OCI-LY1 (cell line): ENCODE data around the gene TAF3.

ENCODE experiments used
- H2AFZ ChIP-seq: fragments of 200-600 bp; sonication (generic), shearing (Covaris generic); 2 replicates; pipeline ENCODE4 v1.6.0; 2014; ENCODE audit warnings: antibody characterized with exemption, mild to moderate bottlenecking, low read length
- H3F3A ChIP-seq: fragments of 200-600 bp; sonication (generic), shearing (Covaris generic); 2 replicates; pipeline ENCODE4 v1.6.0; 2014; ENCODE audit warnings: mild to moderate bottlenecking, antibody characterized with exemption, low read length, moderate library complexity; ENCODE audit not compliant: insufficient read depth
- H3K27ac ChIP-seq: fragments of 200-600 bp; sonication (generic); 2 replicates; pipeline ENCODE4 v1.5.1; 2014; ENCODE audit warnings: low read length, mixed run types, mild to moderate bottlenecking, low read depth; ENCODE audit not compliant: poor library complexity, severe bottlenecking
- H3K27me3 ChIP-seq: fragments of 200-600 bp; sonication (generic); 2 replicates; pipeline ENCODE4 v1.6.0; 2014; ENCODE audit warnings: antibody characterized with exemption, mild to moderate bottlenecking, low read length, moderate library complexity; ENCODE audit not compliant: insufficient read depth
- H3K36me3 ChIP-seq: fragments of 200-600 bp; sonication (generic); 2 replicates; pipeline ENCODE4 v1.6.1; 2014; ENCODE audit warnings: mild to moderate bottlenecking, antibody characterized with exemption, low read length, moderate library complexity, mixed read lengths; ENCODE audit not compliant: insufficient read depth
- H3K4me1 ChIP-seq: fragments of 200-600 bp; sonication (generic); 2 replicates; pipeline ENCODE4 v1.5.1; 2014; ENCODE audit warnings: mild to moderate bottlenecking, low read length, moderate library complexity; ENCODE audit not compliant: insufficient read depth, severe bottlenecking
- H3K4me2 ChIP-seq: fragments of 200-600 bp; sonication (generic), shearing (Covaris generic); 2 replicates; pipeline ENCODE4 v1.6.1; 2014; ENCODE audit warnings: low read length
- H3K4me3 ChIP-seq: fragments of 200-600 bp; sonication (generic); 2 replicates; pipeline ENCODE4 v1.5.1; 2014; ENCODE audit warnings: low read length, low read depth, mild to moderate bottlenecking, mixed read lengths; ENCODE audit not compliant: poor library complexity, severe bottlenecking
- H3K79me2 ChIP-seq: fragments of 200-600 bp; shearing (Covaris generic); 2 replicates; pipeline ENCODE4 v1.6.1; 2016; ENCODE audit warnings: mixed run types, low read length, mixed read lengths; ENCODE audit not compliant: insufficient read depth
- H3K9ac ChIP-seq: fragments of 200-600 bp; sonication (generic), shearing (Covaris generic); 2 replicates; pipeline ENCODE4 v1.6.1; 2014; ENCODE audit warnings: mild to moderate bottlenecking, low read length, mixed read lengths
- H3K9me2 ChIP-seq: fragments of 200-600 bp; sonication (generic), shearing (Covaris generic); 2 replicates; pipeline ENCODE4 v1.6.1; 2014; ENCODE audit warnings: low read depth, mild to moderate bottlenecking, low read length, mixed read lengths
- H3K9me3 ChIP-seq: fragments of 200-600 bp; shearing (Covaris generic); 2 replicates; pipeline ENCODE4 v1.6.1; 2014; ENCODE audit warnings: low read length, mixed read lengths
- H4K20me1 ChIP-seq: fragments of 200-600 bp; sonication (generic), shearing (Covaris generic); 2 replicates; pipeline ENCODE4 v1.6.0; 2016; ENCODE audit warnings: mild to moderate bottlenecking, low read length; ENCODE audit not compliant: insufficient read depth
- CTCF ChIP-seq: fragments of 200-600 bp; sonication (generic), shearing (Covaris generic); IDR thresholded peaks from 2 replicates; pipeline ENCODE4 v1.5.1; 2017; ENCODE audit warnings: mild to moderate bottlenecking, antibody characterized with exemption, low read length, moderate library complexity, mixed read lengths
- EZH2 ChIP-seq: fragments of 200-600 bp; sonication (generic), shearing (Covaris generic); IDR thresholded peaks from 2 replicates; pipeline ENCODE4 v1.8.0; 2017; ENCODE audit warnings: borderline replicate concordance, mixed run types, mild to moderate bottlenecking, antibody characterized with exemption, low read length, moderate library complexity, mixed read lengths

TAF3 gene

GRCh38 chr10:7834262-7834661, 16.0 kb downstream of the TAF3 start:
- no peaks in the 10 kb centered on the region for H3K9me2 ChIP-seq
- no peak overlapping the region for H2AFZ ChIP-seq
- no peaks in the 10 kb centered on the region; the same call in 1 of the 2 replicates for H4K20me1 ChIP-seq
- no peak overlapping the region for H3K9ac ChIP-seq
- TF ChIP-seq CTCF (no peak), EZH2 (no peak)
- no peaks in the 10 kb centered on the region for H3K4me1 ChIP-seq
- H3F3A ChIP-seq = no peaks in the 10 kb centered on the region
- H3K4me2 ChIP-seq = no peak overlapping the region
- no peaks in the 10 kb centered on the region for H3K36me3 ChIP-seq
- H3K27me3 ChIP-seq = no peaks in the 10 kb centered on the region
- H3K27ac ChIP-seq = no peak overlapping the region
- H3K4me3 ChIP-seq = no peak overlapping the region
- peaks cover 7% of the 10 kb centered on the region; the same call in 1 of the 2 replicates for H3K79me2 ChIP-seq
- H3K9me3 ChIP-seq = no peaks in the 10 kb centered on the region

GRCh38 chr10:7836571-7836970, 18.3 kb downstream of the TAF3 start:
- H3K27ac ChIP-seq = no peak overlapping the region
- no peaks in the 10 kb centered on the region for H3K9me2 ChIP-seq
- H2AFZ ChIP-seq = no peak overlapping the region
- H3K4me2 ChIP-seq = no peak overlapping the region
- H3F3A ChIP-seq = no peaks in the 10 kb centered on the region
- no peak overlapping the region for H3K4me3 ChIP-seq
- H4K20me1 ChIP-seq = no peaks in the 10 kb centered on the region; the same call in 1 of the 2 replicates
- TF ChIP-seq CTCF (no peak), EZH2 (no peak)
- H3K4me1 ChIP-seq = no peaks in the 10 kb centered on the region
- peaks cover 7% of the 10 kb centered on the region; the same call in 1 of the 2 replicates for H3K79me2 ChIP-seq
- H3K9ac ChIP-seq = no peak overlapping the region
- no peaks in the 10 kb centered on the region for H3K36me3 ChIP-seq
- no peaks in the 10 kb centered on the region for H3K9me3 ChIP-seq
- no peaks in the 10 kb centered on the region for H3K27me3 ChIP-seq

- TF ChIP-seq EZH2 (no peak), CTCF (no peak)
- H3K4me2 ChIP-seq = no peak overlapping the region
- no peaks in the 10 kb centered on the region for H3K27me3 ChIP-seq
- H3K27ac ChIP-seq = no peak overlapping the region
- no peaks in the 10 kb centered on the region; the same call in 1 of the 2 replicates for H3K36me3 ChIP-seq
- H3K9ac ChIP-seq = no peak overlapping the region
- H2AFZ ChIP-seq = no peak overlapping the region
- H3K4me1 ChIP-seq = no peaks in the 10 kb centered on the region
- H4K20me1 ChIP-seq = no peaks in the 10 kb centered on the region
- H3K4me3 ChIP-seq = no peak overlapping the region
- 0 out of 2 replicates have a peak, but pooled peaks cover 15% of the 10 kb centered on the region for H3K79me2 ChIP-seq
- no peaks in the 10 kb centered on the region for H3K9me2 ChIP-seq
- no peaks in the 10 kb centered on the region for H3F3A ChIP-seq
- H3K9me3 ChIP-seq = no peaks in the 10 kb centered on the region
Measured at GRCh38 chr10:7846591-7846990, 28.3 kb downstream of the TAF3 start.
